Stimulated activated CD8-positive, alpha-beta memory T cell treated with anti-CD3 and anti-CD28 coated beads, Interleukin-4, amount 100 ng/mL, for 24 hours (primary cell): ENCODE data around the gene UNC119.

ENCODE experiments used
- DNase-seq: peaks from one replicate; pipeline ENCODE4 v3.0.0-alpha.2; 2020; ENCODE audit warnings: low read depth

The UNC119 gene

GRCh38 chr17:28573040-28573380, 20.6 kb upstream of the UNC119 start:
- DNase-seq, result no peak

GRCh38 chr17:28572259-28573039, 20.0 kb upstream of the UNC119 start:
- DNase-seq, result no peak

- DNase-seq, result peak; percentile 91
These were observed 19.1 kb upstream of the UNC119 start, which contains the start of gene PIGS for GRCh38 chr17:28571361-28572122. Gene PIGS, minus strand, starts transcription at chr17:28571524. Its CDS starts 28 bp downstream, at chr17:28571496.

GRCh38 chr17:28570716-28571360, 18.4 kb upstream of the UNC119 start:
- DNase-seq, result no peak

- no peak for DNase-seq
These were observed 17.0 kb upstream of the UNC119 start for GRCh38 chr17:28569446-28569845.

GRCh38 chr17:28567604-28568003, 15.2 kb upstream of the UNC119 start:
- no peak for DNase-seq

- DNase-seq, result no peak
These were observed 11.1 kb upstream of the UNC119 start for GRCh38 chr17:28563475-28563874.

GRCh38 chr17:28555022-28555421, 2.6 kb upstream of the UNC119 start:
- DNase-seq, result no peak

- no peak for DNase-seq
These were observed 2.1 kb upstream of the UNC119 start for GRCh38 chr17:28554565-28554964.

GRCh38 chr17:28553000-28553505, 629 bp upstream of the UNC119 start:
- no peak for DNase-seq

GRCh38 chr17:28551421-28552175, 826 bp downstream of the UNC119 start:
- no peak for DNase-seq

GRCh38 chr17:28550858-28551257, 1.6 kb downstream of the UNC119 start:
- no peak for DNase-seq

GRCh38 chr17:28549236-28550132, 2.9 kb downstream of the UNC119 start:
- DNase-seq, result no peak

- no peak for DNase-seq
These were observed 3.9 kb downstream of the UNC119 start for GRCh38 chr17:28548417-28549130.

GRCh38 chr17:28547623-28548416, 4.6 kb downstream of the UNC119 start:
- DNase-seq, result peak; percentile 51

- DNase-seq, result no peak
These were observed 5.3 kb downstream of the UNC119 start for GRCh38 chr17:28547096-28547622.

- no peak for DNase-seq
These were observed 6.5 kb downstream of the UNC119 start for GRCh38 chr17:28545787-28546415.

GRCh38 chr17:28545141-28545503, 7.3 kb downstream of the UNC119 start:
- no peak for DNase-seq
